Raji (cell line): ENCODE measurements around the gene MYH3.

Experiments
- POLR2A ChIP-seq: IDR thresholded peaks from 2 replicates; pipeline ENCODE4 v1.6.1; 2011; ENCODE audit warnings: low read depth, low read length, control low read depth; ENCODE audit not compliant: insufficient read depth

Gene MYH3

GRCh38 chr17:10661437-10661836, 4.3 kb upstream of the MYH3 start:
- TF ChIP-seq POLR2A, result no peak

- TF ChIP-seq POLR2A, result no peak
Observed at GRCh38 chr17:10657879-10658278, 770 bp upstream of the MYH3 start.

GRCh38 chr17:10653987-10654386, 3.1 kb downstream of the MYH3 start:
- TF ChIP-seq POLR2A, result no peak

GRCh38 chr17:10652984-10653659, 4.0 kb downstream of the MYH3 start:
- TF ChIP-seq POLR2A, result no peak

GRCh38 chr17:10651927-10652326, 5.2 kb downstream of the MYH3 start:
- TF ChIP-seq POLR2A, result no peak

GRCh38 chr17:10649602-10650001, 7.5 kb downstream of the MYH3 start:
- TF ChIP-seq POLR2A, result no peak

GRCh38 chr17:10648956-10649355, 8.2 kb downstream of the MYH3 start:
- TF ChIP-seq POLR2A, result no peak

- no peak for TF ChIP-seq POLR2A
Observed at GRCh38 chr17:10648381-10648780, 8.7 kb downstream of the MYH3 start.

- TF ChIP-seq POLR2A, result no peak
Observed at GRCh38 chr17:10646392-10646990, 10.6 kb downstream of the MYH3 start.

- TF ChIP-seq POLR2A, result no peak
Observed at GRCh38 chr17:10640475-10640874, 16.6 kb downstream of the MYH3 start.

- no peak for TF ChIP-seq POLR2A
Observed at GRCh38 chr17:10638151-10638550, 19.0 kb downstream of the MYH3 start.

GRCh38 chr17:10635290-10635689, 21.8 kb downstream of the MYH3 start:
- TF ChIP-seq POLR2A, result no peak

- no peak for TF ChIP-seq POLR2A
Observed at GRCh38 chr17:10633738-10634379, 23.2 kb downstream of the MYH3 start.

GRCh38 chr17:10631701-10632100, 25.4 kb downstream of the MYH3 start:
- TF ChIP-seq POLR2A, result no peak

GRCh38 chr17:10631048-10631700, 25.9 kb downstream of the MYH3 start:
- TF ChIP-seq POLR2A, result no peak

- no peak for TF ChIP-seq POLR2A
Observed at GRCh38 chr17:10629706-10630105, 27.4 kb downstream of the MYH3 start.
